GM12878 (cell line): ENCODE measurements around the gene PRL. TPM values are rescaled to one million over a fixed set of nuclear protein-coding genes. Genes with fewer than 3 reads are reported as not detected.

Experiments
- ATAC-seq: fragments of 200-7000 bp; cut with Tn5 transposase; 3 replicates; pipeline ENCODE4 v1.9.1; 2020; ENCODE audit warnings: mild to moderate bottlenecking, moderate library complexity
- Bru-seq: library from RNA; stranded (reverse); fragments of 400-500 nt; gene quantifications from one replicate; lab custom pipeline; 2021; lab: Mats Ljungman, UMichigan
- BruChase-seq, 2 experiments: library from RNA; stranded (reverse); fragments of 400-500 nt; gene quantifications; one replicate each; lab custom pipeline; 2021; lab: Mats Ljungman, UMichigan
- BruUV-seq: library from RNA; stranded (reverse); fragments of 400-500 nt; replicated peaks from 2 replicates; lab custom pipeline; 2021; lab: Mats Ljungman, UMichigan
- CTCF ChIA-PET: fragments of 300-600 bp; sonication (Branson Sonifier 250); formaldehyde crosslinking; extraction: SDS; loops from one replicate; lab custom pipeline; 2021; ENCODE audit warnings: inconsistent platforms; lab: Yijun Ruan, JAX
- POLR2A ChIA-PET: fragments of 350-600 bp; formaldehyde crosslinking; extraction: SDS; loops from one replicate; lab custom pipeline; 2021; ENCODE audit warnings: inconsistent platforms; lab: Charles Lee
- RAD21 ChIA-PET: fragments of 300-600 bp; sonication (Branson Sonifier 250); formaldehyde crosslinking; loops from one replicate; lab custom pipeline; 2023; ENCODE audit warnings: antibody characterized with exemption; ENCODE audit not compliant: unreplicated experiment; lab: Charles Lee
- SMC1A ChIA-PET: fragments of 300-600 bp; sonication (Branson Sonifier 250); formaldehyde crosslinking; loops from one replicate; lab custom pipeline; 2023; ENCODE audit not compliant: unreplicated experiment, uncharacterized antibody; lab: Charles Lee
- DNase-seq: peaks from one replicate; pipeline ENCODE4 v3.0.0-alpha.2; 2011; ENCODE audit warnings: low read depth, low spot score
- FAIRE-seq: peaks from 3 replicates; lab custom pipeline; 2011; peaks lifted over from hg19 to GRCh38; lab: Jason Lieb, UNC
- H2AFZ ChIP-seq: 2 replicates; pipeline ENCODE4 v1.6.0; 2011; ENCODE audit warnings: low read depth, low read length, control low read depth; ENCODE audit not compliant: control insufficient read depth
- H3K27ac ChIP-seq: 2 replicates; pipeline ENCODE4 v1.5.1; 2011; ENCODE audit warnings: control low read depth; ENCODE audit not compliant: control insufficient read depth, insufficient read depth
- H3K27me3 ChIP-seq, 2 experiments: replicated peaks in 1 of 2; 2 replicates each; pipeline versions ENCODE4 v1.6.0 to v1.6.1; 2011; ENCODE audit warnings: low read length in 1 of 2; ENCODE audit not compliant: control insufficient read depth in 2 of 2, insufficient read depth in 2 of 2
- H3K36me3 ChIP-seq, 2 experiments: 2 replicates each; pipeline ENCODE4 v1.5.1; 2011; ENCODE audit warnings: low read length in 1 of 2; ENCODE audit not compliant: control insufficient read depth in 2 of 2, insufficient read depth in 2 of 2
- H3K4me1 ChIP-seq: 2 replicates; pipeline ENCODE4 v1.6.1; 2011; ENCODE audit warnings: mild to moderate bottlenecking, low read length, moderate library complexity, mixed read lengths; ENCODE audit not compliant: control insufficient read depth, insufficient read depth
- H3K4me2 ChIP-seq: 2 replicates; pipeline ENCODE4 v1.6.0; 2011; ENCODE audit warnings: control low read depth; ENCODE audit not compliant: control insufficient read depth, insufficient read depth
- H3K4me3 ChIP-seq: fragments of 200-600 bp; sonication (generic); 2 replicates; pipeline ENCODE4 v1.5.1; 2016
- H3K79me2 ChIP-seq: 2 replicates; pipeline ENCODE4 v1.6.0; 2011; ENCODE audit warnings: low read length; ENCODE audit not compliant: control insufficient read depth, insufficient read depth
- H3K9ac ChIP-seq: 2 replicates; pipeline ENCODE4 v1.8.0; 2011; ENCODE audit warnings: low read length, control low read depth, mixed read lengths; ENCODE audit not compliant: control insufficient read depth, insufficient read depth
- H3K9me3 ChIP-seq: replicated peaks from 3 replicates; pipeline ENCODE4 v1.5.1; 2011; ENCODE audit warnings: mild to moderate bottlenecking, low read length; ENCODE audit not compliant: control insufficient read depth, insufficient read depth
- H4K20me1 ChIP-seq: 2 replicates; pipeline ENCODE4 v1.6.0; 2011; ENCODE audit not compliant: control insufficient read depth, insufficient read depth
- CREM ChIP-seq: IDR thresholded peaks from 2 replicates; pipeline ENCODE4 v1.6.1; 2014; ENCODE audit warnings: antibody characterized with exemption, low read depth
- JUND ChIP-seq: IDR thresholded peaks from 2 replicates; pipeline ENCODE4 v1.6.1; 2012; ENCODE audit warnings: low read depth, mild to moderate bottlenecking, low read length, improper control_type of control experiment, moderate library complexity
- MTA3 ChIP-seq: IDR thresholded peaks from 2 replicates; pipeline ENCODE4 v1.6.1; 2012; ENCODE audit warnings: low read length, inconsistent platforms, borderline replicate concordance
- RB1 ChIP-seq: fragments of 450-650 bp; formaldehyde crosslinking; IDR thresholded peaks from 2 replicates; pipeline ENCODE4 v1.6.1; 2017; ENCODE audit warnings: mild to moderate bottlenecking, borderline replicate concordance
- RBBP5 ChIP-seq: fragments of 200-600 bp; sonication (generic); conservative IDR thresholded peaks from 2 replicates; pipeline ENCODE4 v1.6.1; 2016
- SUPT20H ChIP-seq: IDR thresholded peaks from 2 replicates; pipeline ENCODE4 v1.6.1; 2011; ENCODE audit warnings: low read depth, mild to moderate bottlenecking, low read length, moderate library complexity, borderline replicate concordance; ENCODE audit not compliant: control insufficient read depth
- TAF1 ChIP-seq: IDR thresholded peaks from 2 replicates; pipeline ENCODE4 v1.6.1; 2011; ENCODE audit warnings: mild to moderate bottlenecking, low read depth, low read length, borderline replicate concordance
- ZNF207 ChIP-seq: fragments of 450-650 bp; IDR thresholded peaks from 2 replicates; pipeline ENCODE4 v1.6.1; 2014; ENCODE audit warnings: antibody characterized with exemption, mild to moderate bottlenecking, borderline replicate concordance
- WGBS: methylation state at CpG from one replicate; pipeline ENCODE4 v1.1.6; 2016; ENCODE audit warnings: low lambda C conversion rate; ENCODE audit not compliant: insufficient replicate concordance, insufficient coverage; ENCODE audit errors: missing lambda C conversion rate; 5-methylcytosine and 5-hydroxymethylcytosine counted together
- in situ Hi-C: fragments of 300-500 bp; cut with MboI; formaldehyde crosslinking; loops from 9 replicates; pipeline ENCODE4 v1.14.3; 2018; ENCODE audit warnings: mixed read lengths
- intact Hi-C: fragments of 100-400 bp; cut with micrococcal nuclease; formaldehyde crosslinking; loops from one replicate; pipeline ENCODE4 v1.14.2; 2022; ENCODE audit not compliant: unreplicated experiment
- long read RNA-seq, 2 experiments: library from polyadenylated mRNA; unstranded; transcript quantifications; one replicate each; pipeline ENCODE4 v2.0.0, GENCODE V29; 2019 to 2020
- polyA minus RNA-seq, 3 experiments: library from RNA; depleted of rRNA, polyadenylated mRNA; stranded (reverse); fragments of >200 nt; gene quantifications; 2 replicates each; pipeline ENCODE4 v1.2.3, GENCODE V29; 2011
- polyA plus RNA-seq, 11 experiments: library from polyadenylated mRNA; depleted of rRNA in 4 of 11; unstranded in 6 of 11; stranded (reverse) in 5 of 11; fragments of >200 nt; fragmentation: Nextera tagmentation in 4 of 11; fragmentation: Illumina TruSeq in 1 of 11; extraction: Ambion mirVana in 4 of 11; extraction: Trizol in 1 of 11; gene quantifications; 1 replicate in 1 of 11; 2 replicates in 10 of 11; pipeline versions ENCODE4 v1.2.1 to v1.2.3, GENCODE V29; 2011 to 2016; ENCODE audit warnings: inconsistent platforms in 2 of 11, missing spikeins in 2 of 11, low read depth in 1 of 11
- total RNA-seq, 4 experiments: library from RNA; depleted of rRNA in 3 of 4; stranded (reverse); fragments of >200 nt in 3 of 4; fragmentation: Illumina TruSeq in 1 of 4; extraction: Trizol in 1 of 4; gene quantifications; 2 replicates each; pipeline versions ENCODE4 v1.2.1 to v1.2.3, GENCODE V29; 2013 to 2021

Gene PRL
- not detected in 2 replicates for total RNA-seq (2013; cell fraction: nucleolus; rRNA removed)
- total RNA-seq (2014; rRNA removed): 12.3 and 14.9 TPM in 2 replicates
- total RNA-seq (2014; rRNA removed; fragmentation: Illumina TruSeq; extraction: Trizol): 17.4 and 18.3 TPM in 2 replicates
- total RNA-seq (2021): 19.1 and 20.3 TPM in 2 replicates
- 5.3 TPM for polyA plus RNA-seq (2011; ENCODE audit: low read depth)
- 0.05 TPM in 1 of 2 replicates, not detected in the other for polyA plus RNA-seq (2011; rRNA removed)
- polyA plus RNA-seq (2011; cell fraction: cytosol; rRNA removed): not detected in 2 replicates
- not detected in 2 replicates for polyA plus RNA-seq (2011; cell fraction: nucleus; rRNA removed)
- polyA plus RNA-seq (2012): 2.4 and 6.6 TPM in 2 replicates
- polyA plus RNA-seq (2014; fragmentation: Illumina TruSeq; extraction: Trizol): 25.9 and 26.1 TPM in 2 replicates
- 10 to 100 TPM; 27.6 to 34.9 TPM for polyA plus RNA-seq (2014; fragmentation: Nextera tagmentation; extraction: Ambion mirVana)
- polyA plus RNA-seq (2014; rRNA removed): 23.2 and 23.4 TPM in 2 replicates
- 10 to 100 TPM; 23.8 to 29.2 TPM for polyA plus RNA-seq (2016; fragmentation: Nextera tagmentation; extraction: Ambion mirVana)
- polyA minus RNA-seq (2011; rRNA and poly(A)+ RNA removed): not detected in 2 replicates
- not detected in 2 replicates for polyA minus RNA-seq (2011; cell fraction: cytosol; rRNA and poly(A)+ RNA removed)
- polyA minus RNA-seq (2011; cell fraction: nucleus; rRNA and poly(A)+ RNA removed): not detected in 2 replicates
- Bru-seq, nascent RNA: percentile 44 among the genes with signal in this experiment
- BruChase-seq, experiment 1, labeled RNA remaining after a 6-hour chase: percentile 43 among the genes with signal in this experiment
- BruChase-seq, experiment 2, labeled RNA remaining after a 2-hour chase: percentile 46 among the genes with signal in this experiment
- long read RNA-seq, experiment 1, partial matches to known transcripts: 0 of 1 reads
- long read RNA-seq, experiment 1, other reads (novel, unspliced or antisense): 1 of 1 reads
- long read RNA-seq, experiment 2, partial matches to known transcripts: 0 of 2 reads
- long read RNA-seq, experiment 2, other reads (novel, unspliced or antisense): 1 of 2 reads

- Histone ChIP-seq H4K20me1 (no peaks in the 10 kb centered on the region), H2AFZ (no peak within 1 kb of the TSS), H3K4me2 (no peak within 1 kb of the TSS), H3K4me1 (no peaks in the 10 kb centered on the region), H3K79me2 (no peaks in the 10 kb centered on the region), H3K27me3 (no peaks in the 10 kb centered on the region), H3K36me3 (no peaks in the 10 kb centered on the region), H3K9ac (no peak within 1 kb of the TSS), H3K27ac (no peak within 1 kb of the TSS), H3K9me3 (no peaks in the 10 kb centered on the region), H3K4me3 (no peak within 1 kb of the TSS)
- ChIA-PET POLR2A (no interaction called here), SMC1A (no interaction called here), RAD21 (no interaction called here), CTCF (no interaction called here)
- intact Hi-C loops: no loop called here
- in situ Hi-C loops: no loop called here
- 34% methylated on average over 6 of the region's 6 CpGs for WGBS
- ATAC-seq (no peak), FAIRE-seq (no peak), DNase-seq (no peak)
- TF ChIP-seq CREM (no peak), SUPT20H (no peak), RB1 (no peak), ZNF207 (no peak), JUND (no peak), MTA3 (no peak), TAF1 (no peak), RBBP5 (no peak)
- no TSS peak for BruUV-seq
These were observed at the start of gene PRL for GRCh38 chr6:22296936-22297335. Gene PRL (minus strand): TSS chr6:22297036. CDS start chr6:22296982, 54 bp downstream.
